Stromal cell of bone marrow (primary cell): ENCODE results near the gene TMOD3.
A peak's percentile ranks its signal among the peaks of the same experiment; 100 is the strongest.

Experiments used
- DNase-seq: peaks from one replicate; pipeline ENCODE4 v3.0.0-alpha.2; 2012; ENCODE audit warnings: low read depth

The TMOD3 gene

DNA sequence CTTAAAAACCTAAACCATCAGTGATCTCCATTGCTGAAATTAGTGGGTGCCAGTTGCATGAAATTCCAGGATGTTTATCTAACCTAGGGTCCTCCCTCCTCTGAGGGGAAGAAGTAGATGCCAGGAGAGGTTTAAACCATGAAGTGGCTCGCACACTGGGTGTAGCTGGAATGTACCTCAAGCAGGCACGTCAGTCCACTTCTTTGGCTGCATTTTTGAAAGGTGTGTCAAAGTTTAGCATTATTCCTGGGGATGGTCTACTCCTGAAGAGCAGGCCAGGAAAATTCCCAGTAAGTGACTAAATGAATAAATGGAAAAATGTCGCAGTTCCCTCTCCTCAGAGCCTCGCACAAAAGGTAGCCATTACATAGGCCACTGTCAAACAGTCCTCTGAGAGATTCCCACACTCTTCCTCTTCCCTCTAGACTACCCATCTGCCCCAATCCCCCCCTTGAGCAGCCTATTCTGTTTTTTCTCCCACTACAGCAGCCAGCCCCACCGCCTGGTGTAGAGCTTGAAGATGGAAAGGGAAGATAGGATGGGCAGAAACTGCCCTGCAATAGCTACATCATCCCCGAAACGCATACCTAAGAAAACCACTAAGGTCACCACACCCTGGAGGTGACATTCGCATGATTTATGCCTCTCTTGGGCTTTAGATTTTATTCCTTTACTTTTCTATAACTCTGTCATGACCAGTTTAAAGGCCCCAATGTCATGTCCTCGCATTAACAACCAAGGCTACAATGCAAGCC, 655 bp upstream of the TMOD3 start:
- no peak for DNase-seq

DNA sequence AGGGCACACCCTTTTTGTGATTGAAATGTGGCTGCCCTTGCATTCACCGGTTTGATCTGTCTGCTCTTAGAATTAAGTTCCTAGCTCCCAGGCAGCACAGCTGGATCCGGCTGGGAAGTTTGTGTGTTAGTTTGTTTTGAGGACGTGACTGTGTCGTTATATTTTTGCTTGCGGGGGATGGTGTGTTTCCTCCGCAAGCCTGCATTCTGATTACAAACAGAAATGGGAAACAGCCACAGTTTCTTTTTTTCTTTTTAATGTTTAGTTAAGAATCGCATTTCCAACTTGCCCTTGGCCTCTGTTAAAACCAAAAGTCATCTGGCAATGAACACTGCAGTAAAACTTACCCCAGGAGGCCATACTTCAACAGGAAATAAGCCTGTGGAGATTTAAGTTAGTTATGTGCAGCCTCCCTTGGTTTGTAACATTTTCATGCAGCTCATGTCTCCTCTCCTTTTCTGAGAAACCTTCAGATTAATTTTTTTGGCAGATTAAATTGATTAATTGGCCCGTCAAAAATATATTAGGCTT, 888 bp downstream of the TMOD3 start:
- peak; percentile 28 for DNase-seq

GRCh38 chr15:51833772-51834171, 4.3 kb downstream of the TMOD3 start:
- no peak for DNase-seq

GRCh38 chr15:51837792-51838251, 8.4 kb downstream of the TMOD3 start:
- no peak for DNase-seq

- DNase-seq = no peak
These were observed 8.8 kb downstream of the TMOD3 start for GRCh38 chr15:51838270-51838669.

- DNase-seq = no peak
These were observed 11.2 kb downstream of the TMOD3 start for GRCh38 chr15:51840692-51841091.

DNA sequence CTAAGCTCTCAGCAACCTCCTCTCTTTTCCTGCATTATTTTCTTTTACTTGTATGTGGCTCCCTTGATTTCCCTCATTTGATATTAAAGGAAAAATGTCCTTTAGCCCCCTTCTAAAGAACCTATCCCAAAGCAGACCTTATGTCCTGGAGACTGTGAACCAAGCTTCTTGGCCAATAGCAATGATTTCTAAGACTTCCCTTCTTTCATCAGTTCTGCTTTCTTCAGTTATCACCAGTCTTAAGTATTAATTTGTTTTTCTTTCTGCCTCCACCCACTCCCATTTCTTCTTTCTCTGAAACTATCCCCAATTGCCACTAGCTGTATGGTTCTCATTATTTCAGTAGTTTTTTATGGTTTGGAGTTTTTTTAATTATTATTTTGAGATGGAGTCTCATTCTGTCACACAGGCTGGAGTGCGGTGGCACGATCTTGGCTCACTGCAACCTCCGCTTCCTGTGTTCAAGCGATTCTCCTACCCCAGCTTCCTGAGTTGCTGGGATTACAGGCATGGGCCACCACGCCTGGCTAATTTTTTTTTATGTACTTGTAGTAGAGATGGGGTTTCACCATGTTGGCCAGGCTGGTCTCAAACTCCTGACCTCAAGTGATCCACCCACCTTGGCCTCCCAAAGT, 12.1 kb downstream of the TMOD3 start:
- DNase-seq = no peak

GRCh38 chr15:51842265-51842664, 12.8 kb downstream of the TMOD3 start:
- no peak for DNase-seq

DNA sequence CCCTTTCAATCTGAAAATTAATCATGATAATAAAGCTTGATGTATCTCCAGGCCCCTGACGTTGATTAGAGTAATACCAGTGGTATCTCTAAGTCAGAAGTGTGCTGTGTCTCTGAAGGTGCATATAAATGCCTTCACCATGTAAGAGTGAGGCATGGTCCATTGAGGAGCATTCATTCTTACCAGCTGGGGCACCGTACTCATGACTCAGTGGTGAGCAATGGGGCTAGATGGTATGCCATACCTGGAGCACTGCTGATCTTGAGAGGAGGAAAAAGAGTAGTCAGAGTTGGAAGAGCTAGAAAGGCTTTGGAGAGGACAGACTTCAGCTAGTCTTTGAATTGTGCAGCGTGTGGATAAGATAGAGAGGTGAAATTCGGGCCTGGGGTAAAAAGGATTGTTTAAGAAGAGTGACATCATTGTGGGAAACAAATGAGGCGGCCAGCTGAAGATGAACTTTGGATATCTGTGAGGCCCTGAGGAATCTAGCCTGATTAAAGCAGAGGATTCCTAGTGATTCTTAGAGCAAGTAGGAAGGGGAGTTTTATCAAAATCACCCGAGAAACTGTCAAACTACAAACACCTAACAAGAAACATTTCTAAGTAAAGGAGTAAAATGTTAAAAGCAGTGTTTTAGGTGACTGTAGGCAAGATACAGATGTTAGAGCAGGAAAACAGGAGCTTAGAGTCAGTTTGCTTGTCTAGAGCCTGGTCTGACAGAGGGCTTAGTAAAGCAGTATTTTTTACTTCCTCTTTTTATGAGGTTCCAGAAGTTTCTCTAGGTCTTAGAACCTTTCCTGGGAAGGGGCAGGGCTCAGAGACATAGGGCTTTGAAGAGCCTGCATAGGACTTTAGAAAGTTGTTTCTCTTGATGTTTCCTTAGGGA, 13.6 kb downstream of the TMOD3 start:
- DNase-seq = no peak

DNA sequence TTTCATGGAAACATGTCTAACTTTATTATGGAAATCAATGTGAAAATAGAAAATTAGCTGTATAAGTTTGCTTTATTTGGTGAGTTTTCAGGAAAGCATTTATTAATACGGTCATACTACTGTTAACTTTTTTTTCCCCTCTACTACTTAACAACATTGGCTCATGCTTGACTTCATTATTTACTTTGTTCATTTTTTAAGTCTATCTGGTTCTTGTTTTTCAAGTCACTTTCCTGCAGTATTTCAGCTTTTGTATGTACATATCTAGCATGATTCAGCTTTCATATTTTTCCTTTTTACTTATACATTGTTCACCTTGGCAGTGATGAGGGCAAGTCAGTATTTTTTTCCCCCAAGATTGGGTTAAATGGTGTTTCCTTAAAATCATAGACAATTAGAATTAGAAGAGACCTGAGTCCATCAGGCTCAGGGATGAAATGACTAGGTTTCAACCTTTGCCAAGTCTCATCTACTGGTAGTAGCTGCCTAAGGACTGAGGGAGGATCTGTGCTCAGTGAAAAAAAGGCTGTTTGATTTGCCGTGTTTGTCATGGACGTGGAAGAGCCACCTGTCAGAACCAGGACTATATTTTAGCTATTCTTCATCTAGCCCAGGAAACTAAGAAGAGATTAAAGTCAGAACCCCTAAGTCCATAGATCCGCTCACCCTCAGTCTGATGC, 15.4 kb downstream of the TMOD3 start:
- DNase-seq = no peak

- no peak for DNase-seq
These were observed 16.6 kb downstream of the TMOD3 start for GRCh38 chr15:51846066-51846462.

- peak; percentile 69 for DNase-seq
These were observed 17.2 kb downstream of the TMOD3 start for GRCh38 chr15:51846463-51847230.

DNA sequence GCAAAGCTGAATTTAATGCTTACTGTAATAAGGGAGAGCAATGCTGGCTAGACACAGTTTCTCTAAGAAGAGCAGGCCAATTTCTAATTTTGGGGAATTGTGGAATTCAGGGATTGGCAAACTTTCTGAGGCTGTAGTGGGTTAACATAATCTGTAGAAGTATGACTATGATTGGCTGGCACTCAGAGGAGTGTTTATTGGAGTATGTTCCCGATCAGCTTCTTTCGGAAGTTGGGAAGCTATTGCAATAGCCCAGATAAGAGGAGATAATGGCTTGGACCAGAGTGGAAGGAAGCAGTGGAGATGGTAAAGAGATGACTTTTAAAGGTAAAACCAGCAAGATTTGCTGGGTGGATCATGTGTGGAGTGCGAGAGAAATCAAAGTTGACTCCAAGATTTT, 19.4 kb downstream of the TMOD3 start:
- no peak for DNase-seq

DNA sequence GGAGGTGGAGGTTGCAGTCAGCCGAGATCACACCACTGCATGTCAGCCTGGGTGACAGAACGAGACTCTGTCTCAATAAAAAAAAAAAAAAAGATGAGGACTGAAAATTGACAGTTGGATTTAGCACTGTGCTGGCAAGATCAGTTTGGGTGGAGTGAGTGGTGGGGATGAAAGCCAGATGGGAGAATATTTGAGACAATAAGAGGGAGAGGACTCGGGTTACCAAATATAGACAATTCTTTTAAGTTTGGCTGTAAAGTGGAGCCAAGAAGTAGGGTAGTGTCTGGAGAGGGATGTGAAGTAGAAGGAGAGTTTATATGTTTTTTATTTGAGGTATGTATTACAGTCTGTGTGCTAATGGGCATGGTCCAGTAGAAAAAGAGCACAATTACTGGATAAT, 20.4 kb downstream of the TMOD3 start:
- no peak for DNase-seq

DNA sequence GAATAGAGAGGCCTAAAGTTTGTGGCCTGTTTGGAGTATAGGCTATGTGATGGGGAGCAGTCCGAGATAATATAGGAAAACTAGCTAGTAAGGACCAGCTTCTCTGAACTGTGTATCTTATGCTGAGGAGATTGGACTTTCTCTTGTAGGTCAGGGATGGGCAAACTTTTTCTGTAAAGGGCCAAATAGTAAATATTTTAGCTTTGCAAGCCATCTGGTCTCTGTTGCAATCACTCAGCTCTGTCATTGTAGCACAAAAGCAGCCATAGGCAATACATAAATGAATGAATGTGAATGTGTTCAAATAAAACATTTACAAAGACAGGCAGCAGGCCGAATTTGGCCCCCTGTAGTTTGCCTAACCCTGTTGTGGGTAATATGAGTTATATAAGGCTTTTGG, 24.5 kb downstream of the TMOD3 start:
- DNase-seq = no peak

GRCh38 chr15:51855612-51856011, 26.2 kb downstream of the TMOD3 start:
- DNase-seq = no peak

- no peak for DNase-seq
These were observed 27.4 kb downstream of the TMOD3 start for GRCh38 chr15:51856714-51857380.

DNA sequence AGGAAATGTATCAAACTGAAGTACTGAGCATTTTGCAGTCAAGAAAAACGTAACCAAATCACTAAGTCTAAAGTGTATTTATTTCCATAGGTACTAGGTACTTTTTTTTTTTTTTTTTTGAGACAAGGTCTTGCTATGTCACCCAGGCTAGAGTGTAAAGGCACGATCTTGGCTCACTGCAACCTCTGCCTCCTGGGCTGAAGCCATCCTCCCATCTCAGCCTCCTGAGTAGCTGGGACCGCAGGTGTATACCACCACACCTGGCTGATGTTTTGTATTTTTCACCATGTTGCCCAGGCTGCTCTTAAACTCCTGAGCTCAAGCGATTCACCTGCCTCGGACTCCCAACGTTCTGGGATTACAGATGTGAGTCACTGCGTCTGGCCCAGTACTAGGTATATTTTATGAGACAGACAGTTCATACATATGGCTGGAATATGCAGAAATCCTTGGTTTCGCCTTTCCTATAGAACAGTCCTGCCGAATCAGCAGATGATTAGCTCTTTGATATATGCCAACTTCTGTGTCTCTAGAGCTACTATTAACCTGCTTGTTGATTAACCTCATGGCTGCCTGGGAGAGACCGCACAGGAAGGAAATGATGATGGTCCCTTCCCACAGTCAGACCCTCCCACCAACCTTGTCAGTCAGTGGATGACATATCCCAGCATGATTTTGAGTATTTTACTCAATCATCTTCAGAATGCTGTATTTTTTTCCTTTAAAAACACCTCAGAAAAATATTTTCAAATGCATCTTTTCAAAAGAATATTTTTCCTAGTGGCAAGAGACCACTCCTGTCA, 32.3 kb downstream of the TMOD3 start:
- no peak for DNase-seq

DNA sequence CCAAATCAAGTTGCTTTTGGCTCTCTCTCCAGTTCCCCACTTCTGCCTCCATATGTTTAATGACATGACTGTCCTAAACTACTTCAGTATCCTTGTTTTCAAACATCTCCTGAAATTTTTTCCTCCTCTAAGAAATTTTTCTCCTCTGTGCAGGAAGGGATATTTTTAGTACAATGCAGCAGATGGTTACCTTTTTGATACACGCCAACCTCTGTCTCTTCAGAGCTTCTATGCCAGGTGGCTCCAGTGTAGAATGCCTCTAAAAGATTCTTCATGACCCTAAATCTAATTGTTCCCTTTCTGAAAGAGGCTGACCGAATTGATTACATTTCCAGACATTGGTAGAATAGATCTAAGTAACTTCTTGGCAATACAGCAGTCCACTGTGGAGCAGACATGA, 33.7 kb downstream of the TMOD3 start:
- DNase-seq = no peak
